ENCODE measurements around the gene MYO7A. TPM values are rescaled to one million over a fixed set of nuclear protein-coding genes. Genes with fewer than 3 reads are reported as not detected.

Gene MYO7A
- total and polyA plus RNA-seq, 2 experiments from 2014 or later = not detected

GRCh38 chr11:77152846-77153245, 24.8 kb downstream of the MYO7A start:
- no peak overlapping the region for H3K4me3 ChIP-seq
- no peak overlapping the region for H3K27ac ChIP-seq
- 83 to 89% methylated on average over 6 of the region's 6 CpGs for WGBS, 2 experiments (ENCODE audit: low coverage in 1 of 2, low lambda C conversion rate in 2 of 2, missing lambda C conversion rate in 2 of 2)
- no peaks in the 10 kb centered on the region for H3K36me3 ChIP-seq (ENCODE audit: low read depth)
- no peak for TF ChIP-seq EZH2 (IDR thresholded peaks at IDR 0.05; ENCODE audit: insufficient read depth, poor library complexity, severe bottlenecking)
- TF ChIP-seq EZH2phosphoT487 (IDR thresholded peaks at IDR 0.05; ENCODE audit: insufficient read depth, low read depth) = no peak
- H3K79me2 ChIP-seq (ENCODE audit: insufficient read depth) = no peaks in the 10 kb centered on the region
- no peak for DNase-seq
- H3K9me3 ChIP-seq (ENCODE audit: low read depth) = no peaks in the 10 kb centered on the region
- no peaks in the 10 kb centered on the region for H3K9me2 ChIP-seq (ENCODE audit: insufficient read depth)
- in situ Hi-C loops (cut with MboI) = no loop called here
- no peak overlapping the region for H3K9ac ChIP-seq
- no peak overlapping the region for H2AFZ ChIP-seq
- H3K27me3 ChIP-seq (replicated peaks; ENCODE audit: insufficient read depth) = no peaks in the 10 kb centered on the region
- H3K4me2 ChIP-seq (ENCODE audit: unreplicated experiment) = no peak overlapping the region
- no peaks in the 10 kb centered on the region for H3F3A ChIP-seq (ENCODE audit: insufficient read depth)
- H4K20me1 ChIP-seq (ENCODE audit: insufficient read depth) = no peaks in the 10 kb centered on the region
- H3K4me1 ChIP-seq (ENCODE audit: insufficient read depth) = no peaks in the 10 kb centered on the region

DNA sequence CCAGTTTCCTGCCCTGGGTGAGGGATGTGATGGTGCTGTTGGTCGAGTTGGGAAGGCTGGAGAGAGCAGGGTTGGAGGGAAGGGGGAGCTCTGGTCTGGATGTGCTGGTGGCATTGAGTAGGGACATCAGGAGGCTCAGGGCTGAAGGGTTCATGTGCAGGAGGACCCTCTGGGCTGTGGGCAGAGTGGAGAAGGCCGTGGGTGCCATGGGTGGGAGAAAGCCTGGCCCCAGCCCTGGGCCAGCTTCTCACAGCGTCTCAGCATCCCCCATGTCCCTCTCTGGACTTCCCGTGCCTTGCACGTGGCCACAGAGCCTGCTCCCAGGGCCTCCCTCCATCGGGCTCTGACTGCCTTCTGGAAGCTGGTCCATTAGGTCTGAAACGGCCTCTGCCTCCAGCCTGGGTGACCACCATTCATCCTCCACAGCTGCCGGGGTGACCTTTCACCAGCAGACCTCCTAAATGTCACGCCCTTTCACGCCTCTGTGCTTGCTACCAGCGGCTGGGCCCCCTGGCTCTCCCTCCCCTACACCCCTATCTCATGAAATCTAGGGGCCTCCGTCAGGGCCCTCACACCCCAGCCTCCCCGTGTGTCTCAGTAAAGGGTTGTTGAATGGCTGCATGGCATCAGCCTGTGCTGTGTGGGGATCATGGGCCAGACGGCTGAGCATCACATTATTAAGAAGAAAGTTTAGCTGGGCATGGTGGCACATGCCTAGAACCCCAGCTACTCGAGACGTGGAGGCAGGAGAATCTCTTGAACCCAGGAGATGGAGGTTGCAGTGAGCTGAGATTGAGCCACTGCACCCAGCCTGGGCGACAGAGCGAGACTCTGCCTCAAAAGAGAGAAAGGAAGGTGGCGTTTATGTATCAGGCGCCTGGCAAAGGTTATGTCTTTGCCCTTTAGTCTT, 25.5 kb downstream of the MYO7A start:
- Histone ChIP-seq H3K4me2 (ENCODE audit: unreplicated experiment) (no peak overlapping the region), H3K79me2 (ENCODE audit: insufficient read depth) (no peaks in the 10 kb centered on the region), H3K36me3 (ENCODE audit: low read depth) (no peaks in the 10 kb centered on the region), H3K27me3 (replicated peaks; ENCODE audit: insufficient read depth) (no peaks in the 10 kb centered on the region), H3K4me3 (no peak overlapping the region), H3F3A (ENCODE audit: insufficient read depth) (no peaks in the 10 kb centered on the region), H3K9me2 (ENCODE audit: insufficient read depth) (no peaks in the 10 kb centered on the region), H2AFZ (no peak overlapping the region), H3K9me3 (ENCODE audit: low read depth) (no peaks in the 10 kb centered on the region), H3K4me1 (ENCODE audit: insufficient read depth) (no peaks in the 10 kb centered on the region), H3K27ac (no peak overlapping the region), H4K20me1 (ENCODE audit: insufficient read depth) (no peaks in the 10 kb centered on the region), H3K9ac (no peak overlapping the region)
- TF ChIP-seq EZH2phosphoT487 (IDR thresholded peaks at IDR 0.05; ENCODE audit: insufficient read depth, low read depth) (no peak), EZH2 (IDR thresholded peaks at IDR 0.05; ENCODE audit: insufficient read depth, poor library complexity, severe bottlenecking) (no peak)
- in situ Hi-C loops (cut with MboI) = no loop called here
- 68 to 75% methylated on average over 19 of the region's 20 CpGs for WGBS, 2 experiments (ENCODE audit: low coverage in 1 of 2, low lambda C conversion rate in 2 of 2, missing lambda C conversion rate in 2 of 2)
- DNase-seq = no peak

- Histone ChIP-seq H2AFZ (no peak overlapping the region), H3K4me2 (ENCODE audit: unreplicated experiment) (no peak overlapping the region), H3K36me3 (ENCODE audit: low read depth) (no peaks in the 10 kb centered on the region), H3F3A (ENCODE audit: insufficient read depth) (no peaks in the 10 kb centered on the region), H3K79me2 (ENCODE audit: insufficient read depth) (no peaks in the 10 kb centered on the region), H3K27ac (no peak overlapping the region), H3K27me3 (replicated peaks; ENCODE audit: insufficient read depth) (no peaks in the 10 kb centered on the region), H3K9me3 (ENCODE audit: low read depth) (no peaks in the 10 kb centered on the region), H3K4me3 (no peak overlapping the region), H3K4me1 (ENCODE audit: insufficient read depth) (no peaks in the 10 kb centered on the region), H4K20me1 (ENCODE audit: insufficient read depth) (no peaks in the 10 kb centered on the region), H3K9me2 (ENCODE audit: insufficient read depth) (no peaks in the 10 kb centered on the region), H3K9ac (no peak overlapping the region)
- DNase-seq = no peak
- 55 to 78% methylated on average over 5 to 10 of the region's 10 CpGs for WGBS, 2 experiments (ENCODE audit: low coverage in 1 of 2, low lambda C conversion rate in 2 of 2, missing lambda C conversion rate in 2 of 2)
- TF ChIP-seq EZH2phosphoT487 (IDR thresholded peaks at IDR 0.05; ENCODE audit: insufficient read depth, low read depth) (no peak), EZH2 (IDR thresholded peaks at IDR 0.05; ENCODE audit: insufficient read depth, poor library complexity, severe bottlenecking) (no peak)
- in situ Hi-C loops (cut with MboI) = no loop called here
Measured at GRCh38 chr11:77154381-77155081, 26.5 kb downstream of the MYO7A start.

DNA sequence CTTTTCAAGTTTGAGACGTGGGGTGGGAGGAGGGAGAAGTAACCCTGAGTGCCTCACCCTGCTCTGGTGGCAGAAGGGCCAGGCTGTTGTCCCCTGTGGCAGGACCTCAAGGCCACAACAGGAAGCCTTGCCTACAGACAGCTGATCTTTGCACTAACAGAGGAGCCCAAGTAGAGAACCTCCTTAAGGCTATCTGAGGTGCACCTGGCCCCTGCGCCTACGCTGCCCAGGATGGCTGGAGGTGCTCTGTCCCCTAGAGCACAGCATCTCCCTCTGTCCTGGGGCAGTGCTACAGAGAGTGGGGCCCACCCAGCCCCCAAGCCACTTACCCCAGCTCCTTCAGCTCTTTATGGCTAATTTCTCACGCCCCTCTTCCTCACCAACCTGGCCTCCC, 27.0 kb downstream of the MYO7A start:
- 80 to 94% methylated on average over 3 to 4 of the region's 4 CpGs for WGBS, 2 experiments (ENCODE audit: low coverage in 1 of 2, low lambda C conversion rate in 2 of 2, missing lambda C conversion rate in 2 of 2)
- no peaks in the 10 kb centered on the region for H4K20me1 ChIP-seq (ENCODE audit: insufficient read depth)
- no peak for DNase-seq
- no peaks in the 10 kb centered on the region for H3K27me3 ChIP-seq (replicated peaks; ENCODE audit: insufficient read depth)
- no peak overlapping the region for H3K4me2 ChIP-seq (ENCODE audit: unreplicated experiment)
- no peak overlapping the region for H3K9ac ChIP-seq
- no peaks in the 10 kb centered on the region for H3K9me3 ChIP-seq (ENCODE audit: low read depth)
- H3K9me2 ChIP-seq (ENCODE audit: insufficient read depth) = no peaks in the 10 kb centered on the region
- no peaks in the 10 kb centered on the region for H3K79me2 ChIP-seq (ENCODE audit: insufficient read depth)
- no peaks in the 10 kb centered on the region for H3F3A ChIP-seq (ENCODE audit: insufficient read depth)
- no peak overlapping the region for H2AFZ ChIP-seq
- no peaks in the 10 kb centered on the region for H3K36me3 ChIP-seq (ENCODE audit: low read depth)
- no peak overlapping the region for H3K27ac ChIP-seq
- no peak overlapping the region for H3K4me3 ChIP-seq
- no peak for TF ChIP-seq EZH2 (IDR thresholded peaks at IDR 0.05; ENCODE audit: insufficient read depth, poor library complexity, severe bottlenecking)
- no peak for TF ChIP-seq EZH2phosphoT487 (IDR thresholded peaks at IDR 0.05; ENCODE audit: insufficient read depth, low read depth)
- in situ Hi-C loops (cut with MboI) = no loop called here
- no peaks in the 10 kb centered on the region for H3K4me1 ChIP-seq (ENCODE audit: insufficient read depth)
